AG04449 (cell line): Measurements from ENCODE around the gene RNF19B.

ENCODE experiments used
- CTCF ChIA-PET: fragments of 350-600 bp; formaldehyde crosslinking; extraction: SDS; loops from one replicate; lab custom pipeline; 2021; ENCODE audit warnings: antibody characterized with exemption; lab: Yijun Ruan, JAX
- POLR2A ChIA-PET: fragments of 400-600, 350-600 bp; formaldehyde crosslinking; extraction: SDS; loops from one replicate; lab custom pipeline; 2020; ENCODE audit warnings: antibody characterized with exemption, inconsistent platforms; lab: Yijun Ruan, JAX
- DNase-seq: peaks from one replicate; pipeline ENCODE4 v3.0.0-alpha.2; 2010; ENCODE audit warnings: low read depth, low spot score
- H3K4me3 ChIP-seq: 2 replicates; pipeline ENCODE4 v1.5.1; 2011; ENCODE audit warnings: low read depth, mild to moderate bottlenecking, control low read depth, low read length
- TF ChIP-seq, protein P1 (sequence below): IDR thresholded peaks from one replicate; pipeline ENCODE4 v1.5.1; 2011; ENCODE audit warnings: mild to moderate bottlenecking, moderate library complexity, low read length, control low read depth, inconsistent platforms; ENCODE audit not compliant: insufficient read depth; ENCODE audit errors: missing control alignments

Gene RNF19B

DNA sequence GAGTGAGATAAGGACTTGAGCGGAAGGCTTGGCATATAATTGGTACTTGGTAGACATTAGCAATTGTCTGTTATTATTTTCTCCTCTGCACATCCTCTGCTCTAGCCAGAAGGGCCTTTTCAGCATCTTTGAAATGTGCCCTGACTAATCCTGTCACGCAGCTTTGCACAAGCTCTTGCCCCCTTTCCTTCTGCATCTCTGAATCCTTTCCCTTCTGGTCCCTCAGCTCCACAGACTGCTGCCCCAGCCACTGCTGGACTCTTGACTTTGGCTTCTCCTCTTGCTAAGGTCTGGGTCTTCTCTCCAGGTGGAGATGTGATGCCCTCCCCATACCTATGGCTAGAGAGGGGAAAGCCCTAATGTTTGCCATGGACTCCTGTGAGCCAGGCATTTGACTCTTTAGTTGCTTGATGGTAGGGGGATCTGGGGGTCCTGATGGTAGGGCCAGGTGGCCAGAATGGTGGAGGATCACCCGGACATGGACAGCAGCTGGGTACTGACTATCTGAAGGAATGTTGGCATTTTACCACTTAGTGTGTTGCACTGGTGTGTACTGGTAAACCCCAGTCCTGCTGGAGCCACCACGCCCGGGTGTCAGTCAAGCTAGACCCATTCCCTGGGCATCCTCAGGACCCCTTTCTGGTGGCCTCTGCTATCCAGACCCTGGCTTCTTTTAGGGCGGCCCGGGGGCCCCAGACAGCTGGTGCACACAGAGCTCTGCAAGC, 73.9 kb downstream of the RNF19B start:
- CTCF ChIA-PET = interaction anchor here (0.5 to 11.7 kb wide), 12 partner anchors 8 to 198 kb away, joined by 3 to 179 read pairs (median 6); partner anchors contain the start of gene FNDC5
- TF ChIP-seq, protein P1, sequence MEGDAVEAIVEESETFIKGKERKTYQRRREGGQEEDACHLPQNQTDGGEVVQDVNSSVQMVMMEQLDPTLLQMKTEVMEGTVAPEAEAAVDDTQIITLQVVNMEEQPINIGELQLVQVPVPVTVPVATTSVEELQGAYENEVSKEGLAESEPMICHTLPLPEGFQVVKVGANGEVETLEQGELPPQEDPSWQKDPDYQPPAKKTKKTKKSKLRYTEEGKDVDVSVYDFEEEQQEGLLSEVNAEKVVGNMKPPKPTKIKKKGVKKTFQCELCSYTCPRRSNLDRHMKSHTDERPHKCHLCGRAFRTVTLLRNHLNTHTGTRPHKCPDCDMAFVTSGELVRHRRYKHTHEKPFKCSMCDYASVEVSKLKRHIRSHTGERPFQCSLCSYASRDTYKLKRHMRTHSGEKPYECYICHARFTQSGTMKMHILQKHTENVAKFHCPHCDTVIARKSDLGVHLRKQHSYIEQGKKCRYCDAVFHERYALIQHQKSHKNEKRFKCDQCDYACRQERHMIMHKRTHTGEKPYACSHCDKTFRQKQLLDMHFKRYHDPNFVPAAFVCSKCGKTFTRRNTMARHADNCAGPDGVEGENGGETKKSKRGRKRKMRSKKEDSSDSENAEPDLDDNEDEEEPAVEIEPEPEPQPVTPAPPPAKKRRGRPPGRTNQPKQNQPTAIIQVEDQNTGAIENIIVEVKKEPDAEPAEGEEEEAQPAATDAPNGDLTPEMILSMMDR = no peak
- POLR2A ChIA-PET = no interaction called here
- DNase-seq = no peak
- no peak overlapping the region for H3K4me3 ChIP-seq

DNA sequence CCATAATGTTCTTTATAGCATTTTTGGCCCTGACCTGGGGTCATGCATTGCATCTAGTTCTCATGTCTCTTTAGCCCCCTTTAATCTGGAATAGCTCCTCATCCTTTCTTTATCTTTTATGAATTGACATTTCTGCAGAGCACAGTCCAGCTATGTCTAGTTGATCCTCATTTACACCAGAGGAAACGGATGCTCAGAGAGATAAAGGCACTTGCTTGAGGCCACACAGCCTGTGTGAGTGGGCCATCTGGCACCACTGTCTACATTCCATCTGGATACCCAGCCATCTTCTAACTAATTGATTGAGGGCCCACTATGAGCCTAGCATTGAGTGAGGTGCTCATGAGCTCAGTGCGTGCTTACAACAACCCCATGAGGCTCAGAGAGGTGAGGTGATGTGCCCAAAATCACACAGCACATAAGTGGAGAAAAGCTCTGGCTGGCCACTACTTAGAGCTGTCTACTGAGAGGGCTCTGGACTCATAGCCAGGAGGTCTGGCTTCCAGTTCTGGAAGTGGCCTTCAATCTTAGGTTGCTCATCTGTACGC, 74.8 kb downstream of the RNF19B start:
- DNase-seq = no peak
- TF ChIP-seq, protein P1 = no peak
- ChIA-PET POLR2A (no interaction called here), CTCF (interaction anchor here (0.5 to 11.7 kb wide), 9 partner anchors 8 to 118 kb away, joined by 3 to 179 read pairs (median 4); partner anchors contain the start of gene FNDC5)
- H3K4me3 ChIP-seq = no peak overlapping the region

DNA sequence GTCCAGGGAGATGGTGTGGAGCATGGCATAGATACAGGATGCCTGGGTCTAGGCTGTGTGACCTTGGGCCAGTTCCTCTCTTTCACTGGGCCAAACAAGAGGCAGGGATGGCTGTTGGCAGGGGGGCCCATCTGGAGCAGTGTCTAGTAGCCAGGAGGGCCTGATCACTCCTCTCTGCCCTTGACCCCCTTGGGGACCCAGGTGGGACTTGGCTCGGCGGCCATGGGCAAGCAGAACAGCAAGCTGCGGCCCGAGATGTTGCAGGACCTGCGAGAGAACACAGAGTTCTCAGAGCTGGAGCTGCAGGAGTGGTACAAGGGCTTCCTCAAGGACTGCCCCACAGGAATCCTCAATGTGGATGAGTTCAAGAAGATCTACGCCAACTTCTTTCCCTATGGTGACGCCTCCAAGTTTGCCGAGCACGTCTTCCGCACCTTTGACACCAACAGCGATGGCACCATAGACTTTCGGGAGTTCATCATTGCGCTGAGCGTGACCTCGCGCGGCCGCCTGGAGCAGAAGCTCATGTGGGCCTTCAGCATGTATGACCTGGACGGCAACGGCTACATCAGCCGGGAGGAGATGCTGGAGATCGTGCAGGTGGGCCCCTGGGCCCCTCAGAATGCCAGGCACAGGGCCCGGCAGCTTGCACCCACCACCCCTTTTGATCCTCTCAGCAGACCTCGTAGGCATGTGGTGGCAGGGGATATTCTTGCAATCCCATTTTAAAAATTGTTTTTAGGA, 75.8 kb downstream of the RNF19B start:
- no peak for DNase-seq
- CTCF ChIA-PET = interaction anchor here (1.0 to 11.7 kb wide), 5 partner anchors 10 to 119 kb away, joined by 3 to 179 read pairs (median 8); partner anchors contain the start of gene FNDC5
- POLR2A ChIA-PET = no interaction called here
- no peak overlapping the region for H3K4me3 ChIP-seq
- TF ChIP-seq, protein P1 = no peak

DNA sequence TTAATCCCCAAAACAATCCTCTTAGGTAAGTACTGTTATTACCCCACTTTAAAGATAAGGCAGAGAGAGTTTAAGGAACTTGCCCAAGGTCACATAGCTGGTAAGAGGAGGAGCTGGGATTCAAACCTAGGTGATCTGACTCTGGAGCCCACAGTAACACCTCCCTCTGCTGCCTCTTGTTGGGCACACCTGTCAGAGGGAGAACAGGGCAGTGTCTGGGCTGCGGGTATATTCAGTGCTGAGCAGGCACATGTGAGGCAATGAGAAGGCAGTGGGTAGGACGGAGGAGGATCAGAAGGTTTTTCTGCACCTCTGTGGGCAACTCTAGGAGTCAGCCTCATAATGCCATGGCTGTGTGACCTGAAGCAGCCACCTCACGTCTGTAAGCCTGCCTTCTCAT, 76.5 kb downstream of the RNF19B start:
- DNase-seq = no peak
- no peak overlapping the region for H3K4me3 ChIP-seq
- ChIA-PET CTCF (interaction anchor here (1.6 to 11.7 kb wide), 3 partner anchors 10 to 20 kb away, joined by 3 to 179 read pairs (median 29); partner anchors contain the start of gene FNDC5), POLR2A (no interaction called here)
- TF ChIP-seq, protein P1 = no peak

DNA sequence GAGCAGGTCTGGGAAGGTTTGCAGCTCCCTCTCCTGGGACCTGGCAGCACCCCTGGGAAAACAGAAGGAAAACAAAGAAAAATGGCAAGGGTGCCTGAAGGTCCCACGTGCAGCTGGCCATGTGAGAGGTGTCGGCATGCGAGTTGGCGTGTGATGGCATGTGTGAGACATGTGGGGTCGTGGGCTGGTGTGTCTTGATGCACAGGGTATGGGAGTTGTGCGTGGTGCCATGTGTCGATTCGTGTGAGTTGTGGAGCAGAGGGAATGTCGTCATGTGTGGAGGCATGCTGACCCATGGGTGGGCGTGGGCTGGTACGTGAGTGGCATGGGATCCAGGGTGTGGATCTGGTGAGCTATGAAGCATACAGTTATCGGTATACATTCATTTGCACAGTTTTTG, 77.0 kb downstream of the RNF19B start:
- CTCF ChIA-PET = interaction anchor here (1.6 to 11.7 kb wide), 3 partner anchors 11 to 20 kb away, joined by 3 to 179 read pairs (median 29); partner anchors contain the start of gene FNDC5
- DNase-seq = no peak

More for the DNA sequence above, 77.0 kb downstream of the RNF19B start:
- POLR2A ChIA-PET = no interaction called here
- H3K4me3 ChIP-seq = no peak overlapping the region
- TF ChIP-seq, protein P1 = no peak
